ENCODE results near the gene OR2AG2. TPM values are rescaled to one million over a fixed set of nuclear protein-coding genes. Genes with fewer than 3 reads are reported as not detected.
"Not testable (repeated sequence)": the region's sequence is repeated elsewhere in the genome, so short reads cannot be mapped to it uniquely, and the experiment has no call there.

OR2AG2 gene, protein sequence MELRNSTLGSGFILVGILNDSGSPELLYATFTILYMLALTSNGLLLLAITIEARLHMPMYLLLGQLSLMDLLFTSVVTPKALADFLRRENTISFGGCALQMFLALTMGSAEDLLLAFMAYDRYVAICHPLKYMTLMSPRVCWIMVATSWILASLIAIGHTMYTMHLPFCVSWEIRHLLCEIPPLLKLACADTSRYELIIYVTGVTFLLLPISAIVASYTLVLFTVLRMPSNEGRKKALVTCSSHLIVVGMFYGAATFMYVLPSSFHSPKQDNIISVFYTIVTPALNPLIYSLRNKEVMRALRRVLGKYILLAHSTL
- polyA plus RNA-seq (ENCODE audit: low read depth in 6 of 6) = not detected

DNA sequence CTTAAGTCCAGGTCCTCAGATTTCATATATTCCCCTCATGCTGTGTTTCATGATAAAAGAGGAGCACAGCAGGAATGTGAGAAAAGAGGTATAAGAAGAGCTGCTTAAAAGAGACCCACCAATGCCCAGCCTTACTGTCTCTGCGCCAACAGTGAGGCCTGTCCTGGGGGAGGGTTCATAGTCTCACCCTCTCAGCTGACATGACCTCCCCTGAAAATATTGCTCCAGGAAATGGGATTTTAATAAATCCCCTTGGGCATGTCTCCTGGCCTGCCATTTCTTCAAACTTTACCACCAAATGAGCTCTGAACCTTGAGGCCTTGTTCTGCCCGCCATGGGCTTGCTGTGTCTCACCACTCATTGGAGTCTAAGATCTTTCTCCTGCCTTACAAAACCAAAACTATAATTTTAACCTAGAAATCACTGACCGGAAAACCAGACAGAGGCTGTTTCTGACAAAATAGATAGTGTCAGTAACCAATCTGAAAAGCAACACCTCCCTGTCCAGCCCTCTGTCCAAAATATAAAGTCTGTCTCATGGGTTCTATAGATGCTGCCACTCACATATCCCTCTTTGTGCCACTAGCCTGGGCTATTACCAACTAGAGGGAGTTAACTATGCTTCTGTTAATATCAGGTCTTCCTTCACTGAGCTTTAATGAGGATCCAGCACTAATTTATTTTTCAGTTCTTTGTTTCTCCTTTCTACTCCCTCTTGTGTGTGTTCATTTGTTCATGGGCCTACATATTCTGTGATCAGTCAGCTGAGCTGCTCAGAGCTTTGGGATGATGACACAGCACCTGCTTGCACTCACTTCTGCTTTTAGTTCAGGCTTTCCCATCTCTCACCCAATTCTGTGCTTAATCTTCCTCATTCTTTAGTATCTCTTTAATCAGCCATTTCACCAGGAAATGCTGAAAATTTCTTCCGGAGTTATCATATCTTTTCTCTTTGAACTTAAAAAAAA is at the start of gene OR2AG2:
Gene OR2AG2, minus strand, starts transcription at position 51 of the 968 bp plus-strand sequence. CDS start 3,019 bp downstream, outside the sequence.
- H3K27me3 Mint-ChIP-seq = peaks cover 0 to 9% (median 0%) of the 10 kb centered on the region in 3 donors
- no peaks in the 10 kb centered on the region for H3K9me3 Mint-ChIP-seq
- no peaks in the 10 kb centered on the region for H3K36me3 Mint-ChIP-seq
- H3K4me3 Mint-ChIP-seq = no peak within 1 kb of the TSS
- DNase-seq (peak; percentile 31), ATAC-seq (ENCODE audit: low read depth in 2 of 2) (peak; percentile 99)
- H3K27ac Mint-ChIP-seq = peak within 1 kb of the TSS in 5 of 6 donors; percentile 20 to 78 (median 28)
- H3K4me1 Mint-ChIP-seq = peaks cover 8 to 14% (median 11%) of the 10 kb centered on the region in 3 donors

DNA sequence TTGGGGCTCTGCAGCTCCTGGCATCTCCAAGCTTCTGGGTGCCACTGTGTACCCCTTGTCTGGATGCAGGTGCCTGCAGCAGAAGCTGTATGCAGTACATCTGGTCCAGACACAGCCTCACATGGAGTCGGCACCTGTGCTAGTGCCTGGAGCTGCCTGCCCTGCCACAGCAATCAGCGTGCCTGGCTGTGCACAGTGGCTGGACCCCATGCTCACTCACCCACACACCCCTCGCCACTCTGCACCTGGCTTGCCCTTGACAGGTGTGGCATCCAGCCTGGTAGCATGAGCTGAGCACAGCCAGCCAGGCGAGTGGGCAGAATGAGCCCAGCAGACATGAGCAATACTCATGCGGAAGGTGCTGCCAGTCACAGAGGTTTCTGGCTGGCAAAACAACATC is 47.2 kb upstream of the OR2AG2 start:
- ATAC-seq (ENCODE audit: low read depth in 2 of 2) (no peak), DNase-seq (no peak)
- peaks cover 19 to 29% (median 28%) of the 10 kb centered on the region in 3 donors for H3K27me3 Mint-ChIP-seq
- no peak overlapping the region for H3K4me3 Mint-ChIP-seq
- peaks cover 0 to 13% (median 7%) of the 10 kb centered on the region in 7 donors for H3K9me3 Mint-ChIP-seq
- H3K4me1 Mint-ChIP-seq = no peaks in the 10 kb centered on the region
- no peak overlapping the region for H3K27ac Mint-ChIP-seq
- peaks cover 0 to 8% of the 10 kb centered on the region in 2 donors for H3K36me3 Mint-ChIP-seq

DNA sequence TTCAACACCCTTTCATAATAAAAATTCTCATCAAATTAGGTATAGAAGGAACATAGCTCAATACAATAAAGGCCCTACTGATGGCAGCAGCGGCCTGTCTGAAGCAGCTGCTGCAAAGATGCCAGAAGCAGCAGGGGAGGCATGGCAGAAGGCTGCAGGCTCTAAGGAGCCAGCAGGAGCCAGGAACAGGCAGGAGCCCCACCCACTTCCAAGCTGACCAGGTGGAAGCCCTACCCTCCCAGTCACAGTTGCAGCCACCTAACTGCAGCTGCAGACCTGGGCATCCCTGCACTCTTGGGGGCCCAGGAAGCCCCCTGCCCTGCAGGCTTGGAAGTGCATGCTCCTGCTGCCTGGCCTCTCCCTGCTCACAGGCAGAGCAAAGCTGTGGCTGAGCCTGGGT is 45.9 kb upstream of the OR2AG2 start:
- H3K9me3 Mint-ChIP-seq = peaks cover 0 to 13% (median 7%) of the 10 kb centered on the region in 7 donors
- DNase-seq = no peak
- H3K27ac Mint-ChIP-seq = no peak overlapping the region
- H3K27me3 Mint-ChIP-seq = peaks cover 27 to 37% (median 30%) of the 10 kb centered on the region in 3 donors
- peaks cover 0 to 8% of the 10 kb centered on the region in 2 donors for H3K36me3 Mint-ChIP-seq
- no peak for ATAC-seq (ENCODE audit: low read depth in 2 of 2)
- peaks cover 0 to under 1% (median 0%) of the 10 kb centered on the region in 3 donors for H3K4me1 Mint-ChIP-seq
- no peak overlapping the region for H3K4me3 Mint-ChIP-seq

DNA sequence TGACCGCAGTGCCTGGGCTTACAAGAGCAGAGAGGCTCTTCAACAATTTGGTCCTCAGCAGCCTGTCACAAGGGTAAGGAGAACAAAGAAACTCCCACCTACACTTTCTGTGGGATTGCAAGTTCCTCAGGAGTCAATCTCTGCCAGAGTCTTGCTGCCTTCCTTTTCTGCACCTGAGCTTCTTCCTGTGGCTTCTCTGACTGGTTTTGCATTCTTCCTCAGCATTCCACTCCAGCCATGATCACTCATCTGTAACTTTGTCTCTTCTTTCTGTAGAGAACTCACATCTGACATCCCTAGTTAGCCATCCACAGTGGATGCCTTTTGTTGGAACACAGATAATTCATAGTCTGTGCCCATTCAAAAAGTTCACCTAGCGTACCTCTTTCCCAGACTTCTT is 41.9 kb upstream of the OR2AG2 start:
- Mint-ChIP-seq H3K4me3 (peak overlapping the region in 1 of 8 donors; percentile 22), H3K9me3 (peaks cover 0 to 3% (median 0%) of the 10 kb centered on the region in 7 donors), H3K27ac (no peak overlapping the region), H3K36me3 (no peaks in the 10 kb centered on the region), H3K27me3 (peaks cover 34 to 51% (median 35%) of the 10 kb centered on the region in 3 donors), H3K4me1 (peaks cover 0 to 7% (median 5%) of the 10 kb centered on the region in 3 donors)
- DNase-seq = no peak
- no peak for ATAC-seq (ENCODE audit: low read depth in 2 of 2)

DNA sequence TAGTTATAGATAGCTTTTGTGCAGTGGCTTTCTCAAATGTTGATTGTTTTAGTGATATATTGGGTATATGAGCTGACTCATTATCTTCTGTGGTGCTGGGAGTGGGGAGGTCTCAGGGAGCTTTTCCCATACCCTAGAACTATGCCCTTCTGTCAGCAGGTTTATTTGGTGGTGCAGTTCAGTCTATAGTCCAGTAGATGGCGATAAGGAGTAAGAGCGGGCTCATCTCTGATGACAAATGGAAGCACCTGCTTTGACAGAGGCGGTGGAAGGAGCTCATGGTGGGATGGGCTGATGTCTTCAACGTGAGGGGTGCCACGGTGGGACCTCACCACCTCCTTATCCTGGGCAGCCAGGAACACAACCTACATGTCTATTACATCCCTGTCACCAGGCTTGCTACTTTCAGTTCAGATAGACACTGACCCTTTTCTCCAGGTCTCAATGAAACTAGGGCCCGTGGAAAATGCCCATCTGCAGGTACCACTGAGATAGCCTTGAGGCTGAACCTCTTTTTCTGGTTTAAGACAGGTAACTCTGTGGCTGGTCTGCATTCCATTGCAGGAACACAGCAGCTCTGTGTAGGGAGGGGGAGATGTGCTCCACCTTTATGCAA is 40.7 kb upstream of the OR2AG2 start:
- H3K27ac Mint-ChIP-seq = peak overlapping the region in 1 of 6 donors; percentile 10
- peaks cover 0 to 2% (median 0%) of the 10 kb centered on the region in 7 donors for H3K9me3 Mint-ChIP-seq
- peaks cover 0 to 7% (median 5%) of the 10 kb centered on the region in 3 donors for H3K4me1 Mint-ChIP-seq
- peaks cover 39 to 63% (median 46%) of the 10 kb centered on the region in 3 donors for H3K27me3 Mint-ChIP-seq
- no peak overlapping the region for H3K4me3 Mint-ChIP-seq
- DNase-seq (peak; percentile 31), ATAC-seq (ENCODE audit: low read depth in 2 of 2) (peak; percentile 55 to 64)
- H3K36me3 Mint-ChIP-seq = no peaks in the 10 kb centered on the region

DNA sequence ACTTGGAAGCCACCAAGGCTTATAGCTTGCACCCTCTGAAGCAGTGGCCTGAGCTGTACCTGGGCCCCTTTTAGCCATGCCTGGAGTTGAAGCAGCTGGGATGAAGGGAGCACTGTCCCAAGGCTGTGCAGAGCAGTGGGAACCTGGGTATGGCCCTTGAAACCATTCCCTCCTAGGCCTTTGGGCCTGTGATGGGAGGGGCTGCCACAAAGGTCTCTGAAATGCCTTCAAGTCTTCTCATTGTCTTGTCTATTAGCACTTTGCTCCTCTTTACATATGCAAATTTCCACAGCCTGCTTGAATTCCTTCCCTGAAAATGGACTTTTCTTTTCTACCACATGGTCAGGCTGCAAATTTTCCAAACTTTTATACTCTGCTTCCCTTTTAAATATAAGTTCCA is 29.3 kb upstream of the OR2AG2 start:
- H3K36me3 Mint-ChIP-seq = peaks cover 8 to 16% of the 10 kb centered on the region in 2 donors

DNA sequence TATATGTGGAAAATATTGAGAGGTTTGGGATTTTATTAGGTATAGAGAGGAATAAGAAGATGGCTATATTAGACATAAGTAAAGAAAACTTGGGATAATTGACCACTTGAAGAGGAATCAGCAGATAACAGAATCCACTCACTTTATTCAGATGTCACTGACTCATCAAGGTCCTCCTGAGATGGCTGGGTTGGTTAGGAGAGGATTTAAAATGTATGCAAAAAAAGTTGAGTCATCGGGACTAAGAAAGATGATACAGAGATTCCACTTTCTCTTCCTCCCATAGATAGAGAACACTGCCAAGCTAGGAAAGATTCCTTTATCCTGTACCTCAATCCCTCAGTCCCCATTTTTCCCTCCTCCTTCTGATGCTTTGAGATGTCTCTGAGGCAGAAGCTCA is 27.6 kb upstream of the OR2AG2 start, which contains the start of gene OR6A2:
Gene OR6A2, minus strand, starts transcription at position 288 of the 400 bp plus-strand sequence. CDS start 3,981 bp downstream, outside the sequence.
- Mint-ChIP-seq H3K4me1 (no peaks in the 10 kb centered on the region), H3K27ac (no peak within 1 kb of the TSS), H3K27me3 (peaks cover 10 to 37% (median 23%) of the 10 kb centered on the region in 3 donors), H3K4me3 (no peak within 1 kb of the TSS), H3K36me3 (peaks cover 8 to 16% of the 10 kb centered on the region in 2 donors), H3K9me3 (peaks cover 9 to 20% (median 16%) of the 10 kb centered on the region in 7 donors)
- ATAC-seq (ENCODE audit: low read depth in 2 of 2) (no peak), DNase-seq (no peak)

More for the DNA sequence above, 29.3 kb upstream of the OR2AG2 start:
- H3K4me3 Mint-ChIP-seq; H3K4me1 Mint-ChIP-seq; H3K27ac Mint-ChIP-seq; DNase-seq; ATAC-seq (ENCODE audit: low read depth in 2 of 2): not testable (repeated sequence)
- H3K9me3 Mint-ChIP-seq = peaks cover 9 to 20% (median 16%) of the 10 kb centered on the region in 7 donors
- H3K27me3 Mint-ChIP-seq = peaks cover 9 to 23% (median 22%) of the 10 kb centered on the region in 3 donors

DNA sequence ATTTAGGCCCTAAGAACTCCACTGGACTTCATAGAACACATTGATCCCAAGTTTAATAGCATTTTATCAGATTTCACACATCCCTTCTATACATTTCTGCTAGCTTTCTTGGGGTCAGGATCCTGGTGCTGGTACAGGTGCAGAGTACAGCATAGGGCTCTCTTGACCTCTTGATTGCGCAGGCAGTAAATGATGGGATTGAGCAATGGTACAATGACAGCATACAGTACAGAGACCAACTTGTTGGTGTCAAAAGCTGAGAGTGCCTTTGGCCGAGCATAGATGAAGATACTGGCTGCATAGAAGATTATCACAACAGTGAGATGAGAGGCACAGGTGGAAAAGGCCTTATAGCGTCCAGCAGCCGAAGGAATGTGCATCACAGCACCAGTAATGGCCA is 22.9 kb upstream of the OR2AG2 start:
- no peak overlapping the region for H3K27ac Mint-ChIP-seq
- DNase-seq (no peak), ATAC-seq (ENCODE audit: low read depth in 2 of 2) (no peak)
- no peak overlapping the region for H3K4me3 Mint-ChIP-seq
- H3K4me1 Mint-ChIP-seq = no peaks in the 10 kb centered on the region
- no peaks in the 10 kb centered on the region for H3K36me3 Mint-ChIP-seq
- peaks cover 0 to under 1% (median 0%) of the 10 kb centered on the region in 7 donors for H3K9me3 Mint-ChIP-seq
- H3K27me3 Mint-ChIP-seq = peaks cover 7 to 28% (median 18%) of the 10 kb centered on the region in 3 donors

DNA sequence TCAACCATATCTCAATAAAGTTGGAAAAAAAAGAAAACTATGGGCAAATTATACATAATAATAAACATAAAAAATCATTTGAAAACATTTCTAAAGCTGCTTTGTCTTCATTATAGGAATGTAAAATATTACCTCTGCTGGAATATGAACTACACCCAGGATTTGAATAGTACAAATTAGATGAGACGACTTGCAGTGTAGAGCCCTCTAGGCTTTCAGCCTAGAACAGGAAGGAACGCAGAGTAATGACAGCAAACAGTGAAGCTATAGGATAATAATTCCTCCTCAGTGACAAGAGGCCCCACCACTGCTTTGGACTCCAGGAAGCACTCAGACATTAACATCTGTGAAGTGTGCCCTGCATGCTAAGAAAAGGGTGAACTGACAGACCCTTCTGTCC is 18.8 kb upstream of the OR2AG2 start:
- Mint-ChIP-seq H3K4me1 (no peaks in the 10 kb centered on the region), H3K9me3 (no peaks in the 10 kb centered on the region), H3K36me3 (no peaks in the 10 kb centered on the region), H3K27ac (peak overlapping the region in 1 of 6 donors; percentile 55), H3K27me3 (peaks cover 16 to 48% (median 21%) of the 10 kb centered on the region in 3 donors), H3K4me3 (no peak overlapping the region)
- DNase-seq = no peak
- no peak for ATAC-seq (ENCODE audit: low read depth in 2 of 2)

DNA sequence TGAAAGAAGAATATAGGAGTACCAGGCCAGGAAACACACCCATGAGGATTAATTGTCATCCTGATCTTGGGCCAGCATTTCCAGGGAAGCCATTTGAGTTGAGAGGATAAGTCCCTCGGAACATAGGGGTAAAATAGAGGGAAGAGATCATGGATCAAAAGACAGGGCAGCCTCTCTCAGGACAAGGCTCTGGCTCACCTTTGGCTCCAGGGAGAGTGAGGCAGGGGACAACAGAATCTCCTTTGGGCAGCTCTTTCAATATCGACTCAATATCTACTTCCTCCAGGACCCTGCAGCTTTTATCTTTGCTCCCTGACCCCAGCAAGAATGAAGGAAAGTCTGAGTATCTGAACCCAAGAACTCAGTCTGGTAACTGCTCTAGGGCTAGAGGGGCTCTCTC is 10.9 kb upstream of the OR2AG2 start, which contains the start of gene OR2AG1:
Gene OR2AG1, plus strand, starts transcription at position 301 of the 400 bp plus-strand sequence. CDS start 2,018 bp downstream, outside the sequence.
- ATAC-seq (ENCODE audit: low read depth in 2 of 2) = no peak
- no peak within 1 kb of the TSS for H3K27ac Mint-ChIP-seq
- H3K4me3 Mint-ChIP-seq = no peak within 1 kb of the TSS
- H3K4me1 Mint-ChIP-seq = no peaks in the 10 kb centered on the region
- DNase-seq = no peak
- H3K36me3 Mint-ChIP-seq = no peaks in the 10 kb centered on the region
- no peaks in the 10 kb centered on the region for H3K9me3 Mint-ChIP-seq
- peaks cover 18 to 65% (median 33%) of the 10 kb centered on the region in 3 donors for H3K27me3 Mint-ChIP-seq

DNA sequence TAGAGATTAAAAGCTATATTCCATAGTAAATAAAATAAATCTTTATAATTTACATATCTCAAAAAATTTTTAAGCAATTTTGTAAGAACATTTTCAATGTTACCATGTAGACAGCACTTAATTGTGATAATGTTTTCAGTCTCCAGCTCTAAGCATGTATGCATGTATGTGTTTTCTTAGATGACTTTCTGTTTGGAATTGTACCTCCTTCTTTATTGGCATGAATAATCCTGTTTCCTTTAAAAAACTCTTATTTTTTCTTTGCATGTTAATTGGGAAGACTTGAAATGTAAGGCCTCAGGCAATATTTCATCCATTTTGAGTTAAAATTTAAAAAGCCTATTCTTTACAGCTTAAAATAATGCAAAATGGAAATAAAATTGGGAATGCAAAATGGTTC is 9.1 kb upstream of the OR2AG2 start:
- Mint-ChIP-seq H3K36me3 (no peaks in the 10 kb centered on the region), H3K27ac (no peak overlapping the region), H3K27me3 (peaks cover 18 to 54% (median 32%) of the 10 kb centered on the region in 3 donors), H3K4me3 (no peak overlapping the region), H3K9me3 (no peaks in the 10 kb centered on the region), H3K4me1 (no peaks in the 10 kb centered on the region)
- DNase-seq (no peak), ATAC-seq (ENCODE audit: low read depth in 2 of 2) (no peak)

DNA sequence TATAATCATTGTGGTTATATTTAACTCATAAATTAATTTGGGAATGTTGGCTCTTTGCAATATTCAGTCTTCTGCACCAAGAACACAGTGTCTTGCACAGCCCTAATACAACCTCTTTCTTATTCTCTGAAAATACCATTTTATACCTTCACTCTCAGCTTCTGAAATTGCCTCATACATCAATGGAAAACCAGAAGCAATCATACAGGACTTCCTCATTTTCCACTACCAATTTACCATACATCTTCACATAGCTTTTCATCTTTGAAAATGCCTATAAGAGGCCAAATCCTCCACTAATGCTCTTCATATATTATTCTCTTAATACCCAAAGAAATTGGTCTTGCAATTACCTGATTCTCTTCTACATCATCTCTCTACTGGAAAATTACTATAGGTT is 6.7 kb upstream of the OR2AG2 start:
- Mint-ChIP-seq H3K4me1 (peaks cover 0 to 6% (median 3%) of the 10 kb centered on the region in 3 donors), H3K4me3 (no peak overlapping the region), H3K27me3 (peaks cover 11 to 35% (median 26%) of the 10 kb centered on the region in 3 donors), H3K36me3 (no peaks in the 10 kb centered on the region), H3K27ac (no peak overlapping the region), H3K9me3 (no peaks in the 10 kb centered on the region)
- DNase-seq (no peak), ATAC-seq (ENCODE audit: low read depth in 2 of 2) (no peak)
